IgD-negative memory B cell (primary cell): ENCODE data around the gene SECTM1. TPM values are rescaled to one million over a fixed set of nuclear protein-coding genes. Genes with fewer than 3 reads are reported as not detected.

Source experiments
- H3K27ac Mint-ChIP-seq, 3 donors: one replicate each; pipeline ENCODE4 v1.8.0; 2020 to 2022; ENCODE audit warnings: mild to moderate bottlenecking in 3 of 3, mixed read lengths in 3 of 3, moderate library complexity in 1 of 3
- H3K27me3 Mint-ChIP-seq: one replicate; pipeline ENCODE4 v1.8.0; 2021; ENCODE audit warnings: mixed read lengths
- H3K36me3 Mint-ChIP-seq: one replicate; pipeline ENCODE4 v1.8.0; 2020; ENCODE audit warnings: mild to moderate bottlenecking, mixed read lengths
- H3K4me1 Mint-ChIP-seq, 3 donors: one replicate each; pipeline ENCODE4 v1.8.0; 2020 to 2022; ENCODE audit warnings: mixed read lengths in 3 of 3, mild to moderate bottlenecking in 1 of 3
- H3K4me3 Mint-ChIP-seq, 4 donors: one replicate each; pipeline ENCODE4 v1.8.0; 2020 to 2022; ENCODE audit warnings: mild to moderate bottlenecking in 4 of 4, mixed read lengths in 4 of 4, moderate library complexity in 3 of 4
- H3K9me3 Mint-ChIP-seq, 3 donors: one replicate each; pipeline ENCODE4 v1.8.0; 2020 to 2021; ENCODE audit warnings: mixed read lengths in 3 of 3, mild to moderate bottlenecking in 1 of 3
- polyA plus RNA-seq: library from polyadenylated mRNA; unstranded; fragments of 300-500 nt; fragmentation: Illumina TruSeq; gene quantifications from one replicate; pipeline ENCODE4 v1.2.3, GENCODE V29; 2021

The SECTM1 gene
- polyA plus RNA-seq, 1 donor from 2014 or later: 0.83 TPM

DNA sequence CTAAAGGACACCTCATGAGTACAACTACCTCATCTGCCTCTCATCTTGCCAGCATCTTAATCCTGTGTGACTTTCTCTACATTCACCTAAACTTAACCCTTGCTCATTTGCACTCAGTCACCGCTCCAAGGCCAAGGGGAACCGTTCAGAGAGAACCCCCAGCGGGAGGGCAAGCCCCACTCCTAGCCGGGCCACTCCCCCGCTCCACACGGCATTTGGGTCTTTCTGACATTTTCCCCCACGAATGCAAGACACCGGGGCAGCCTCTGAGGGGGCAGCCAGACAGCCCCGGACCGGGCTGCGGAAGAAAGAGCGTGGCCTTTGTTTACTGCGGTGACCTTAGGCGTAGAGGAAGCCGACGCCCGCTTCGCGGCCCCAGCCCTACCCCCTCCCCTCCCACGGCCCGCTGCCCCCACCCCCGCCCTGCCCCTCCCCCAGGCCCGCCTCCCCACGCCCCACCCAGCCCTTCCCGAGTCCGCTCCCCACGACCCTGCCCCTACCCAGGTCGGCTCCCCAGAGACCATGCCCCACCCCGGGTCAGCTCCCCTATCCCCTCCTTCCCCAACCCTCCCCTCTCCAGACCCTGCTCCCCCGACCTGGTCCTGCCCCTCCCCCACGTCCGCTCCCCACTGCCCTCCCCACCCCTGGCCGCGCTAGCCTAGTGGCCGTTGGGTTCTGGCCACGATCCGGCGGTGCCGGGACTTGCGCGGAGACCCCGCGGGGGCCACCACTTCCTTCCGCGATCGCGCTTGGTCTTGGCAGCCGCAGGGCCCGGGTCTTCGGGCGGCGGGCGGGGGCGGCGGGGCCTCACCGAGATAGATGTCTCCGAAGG lies 60.9 kb downstream of the SECTM1 start:
- no peaks in the 10 kb centered on the region for H3K9me3 Mint-ChIP-seq
- H3K27ac Mint-ChIP-seq: peak overlapping the region; percentile 90 to 99 (median 98)
- peak overlapping the region; percentile 89 to 99 (median 92) for H3K4me3 Mint-ChIP-seq
- H3K4me1 Mint-ChIP-seq: peaks cover 31 to 38% (median 35%) of the 10 kb centered on the region in 3 donors
- H3K27me3 Mint-ChIP-seq: peaks cover 9% of the 10 kb centered on the region
- H3K36me3 Mint-ChIP-seq: peaks cover 5% of the 10 kb centered on the region

DNA sequence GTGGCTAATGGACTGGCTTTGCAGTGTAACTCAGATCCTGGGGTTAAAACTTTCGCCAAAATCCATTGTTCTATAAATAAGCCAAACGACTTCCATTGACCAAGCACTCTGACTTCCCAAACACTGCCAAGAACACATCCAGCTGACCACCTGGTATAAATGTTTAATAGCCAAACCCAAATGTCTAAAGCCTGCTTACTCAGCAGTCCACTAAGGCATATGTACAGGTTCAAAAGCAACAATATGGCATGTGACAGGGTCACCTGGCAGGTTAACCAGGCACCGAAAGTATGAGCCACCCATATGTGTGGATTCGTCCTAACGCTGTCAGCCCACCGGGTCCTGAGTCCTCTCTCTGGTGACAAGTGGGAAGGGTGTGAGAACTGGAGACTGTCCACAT lies 62.2 kb downstream of the SECTM1 start:
- Mint-ChIP-seq H3K36me3 (peaks cover 5% of the 10 kb centered on the region), H3K9me3 (no peaks in the 10 kb centered on the region)

More for the DNA sequence above, 62.2 kb downstream of the SECTM1 start:
- Mint-ChIP-seq H3K4me1 (peaks cover 31 to 43% (median 35%) of the 10 kb centered on the region in 3 donors), H3K4me3 (peak overlapping the region; percentile 75 to 94 (median 80)), H3K27ac (peak overlapping the region in 2 of 3 donors; percentile 90 to 94), H3K27me3 (peaks cover 5% of the 10 kb centered on the region)

Other genes starting within 250 kb of the SECTM1 start
- gene FASN, start 235.5 kb downstream of the SECTM1 start, polyA plus RNA-seq: 2.9 TPM
- 34.1 TPM for gene CCDC57, start 120.9 kb downstream of the SECTM1 start, polyA plus RNA-seq
- 3.7 TPM for gene SLC16A3, start 104.7 kb downstream of the SECTM1 start, polyA plus RNA-seq
- 78.3 TPM for gene CSNK1D, start 60.1 kb downstream of the SECTM1 start, polyA plus RNA-seq
- 4.4 TPM for gene CD7, start 16.2 kb downstream of the SECTM1 start, polyA plus RNA-seq
- 0.36 TPM for gene TEX19, start 25.5 kb upstream of the SECTM1 start, polyA plus RNA-seq
- not detected for gene UTS2R, start 38.0 kb upstream of the SECTM1 start, polyA plus RNA-seq
- gene HEXD, start 84.6 kb upstream of the SECTM1 start, polyA plus RNA-seq: 23.2 TPM
- gene OGFOD3, start 84.8 kb upstream of the SECTM1 start, polyA plus RNA-seq: 33.2 TPM
- gene CYBC1, start 117.0 kb upstream of the SECTM1 start, polyA plus RNA-seq: 266 TPM
- 76.2 TPM for gene NARF, start 125.0 kb upstream of the SECTM1 start, polyA plus RNA-seq
- 5.8 TPM for gene FOXK2, start 186.0 kb upstream of the SECTM1 start, polyA plus RNA-seq